Activated naive CD4-positive, alpha-beta T cell treated with anti-CD3 and anti-CD28 coated beads, Interleukin-2, amount 50 U/mL, for 24 hours (primary cell): Measurements from ENCODE around the gene KL.

Experiments
- H3K27ac Mint-ChIP-seq: one replicate; pipeline ENCODE4 v1.8.0; 2021; ENCODE audit warnings: mild to moderate bottlenecking, mixed read lengths
- H3K27me3 Mint-ChIP-seq: one replicate; pipeline ENCODE4 v1.8.0; 2021; ENCODE audit warnings: mixed read lengths
- H3K36me3 Mint-ChIP-seq: one replicate; pipeline ENCODE4 v1.8.0; 2021; ENCODE audit warnings: mixed read lengths
- H3K4me1 Mint-ChIP-seq: one replicate; pipeline ENCODE4 v1.8.0; 2021; ENCODE audit warnings: mixed read lengths
- H3K4me3 Mint-ChIP-seq: one replicate; pipeline ENCODE4 v1.8.0; 2021; ENCODE audit warnings: mild to moderate bottlenecking, mixed read lengths
- H3K9me3 Mint-ChIP-seq: one replicate; pipeline ENCODE4 v1.8.0; 2021; ENCODE audit warnings: mixed read lengths

The KL gene

GRCh38 chr13:33017323-33017929 lies 1.2 kb downstream of the KL start:
- Mint-ChIP-seq H3K4me3 (peak overlapping the region; percentile 77), H3K27ac (no peak overlapping the region), H3K9me3 (no peaks in the 10 kb centered on the region), H3K27me3 (peaks cover 50% of the 10 kb centered on the region), H3K4me1 (peaks cover 14% of the 10 kb centered on the region), H3K36me3 (no peaks in the 10 kb centered on the region)

DNA sequence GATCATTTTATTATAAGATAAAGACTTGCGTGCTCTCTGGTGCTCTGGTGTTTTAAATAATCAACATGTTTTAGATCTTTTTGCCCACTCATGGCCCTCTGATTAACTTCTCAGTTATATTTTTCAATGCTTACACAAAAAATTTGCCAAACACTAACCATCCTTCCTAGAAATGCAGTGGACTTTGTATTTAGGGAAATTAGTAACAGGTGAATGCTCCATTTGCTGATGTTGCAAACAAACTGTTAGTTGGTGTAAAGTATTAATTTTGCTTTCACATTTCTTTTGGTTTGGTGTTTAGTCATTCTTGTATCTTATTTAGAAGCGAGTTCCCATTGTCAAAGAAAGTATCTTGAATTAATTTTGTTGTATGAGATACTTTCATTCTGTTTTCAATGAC lies 2.7 kb downstream of the KL start:
- Mint-ChIP-seq H3K27me3 (peaks cover 48% of the 10 kb centered on the region), H3K9me3 (no peaks in the 10 kb centered on the region), H3K4me1 (peaks cover 14% of the 10 kb centered on the region), H3K27ac (no peak overlapping the region), H3K36me3 (no peaks in the 10 kb centered on the region), H3K4me3 (no peak overlapping the region)

DNA sequence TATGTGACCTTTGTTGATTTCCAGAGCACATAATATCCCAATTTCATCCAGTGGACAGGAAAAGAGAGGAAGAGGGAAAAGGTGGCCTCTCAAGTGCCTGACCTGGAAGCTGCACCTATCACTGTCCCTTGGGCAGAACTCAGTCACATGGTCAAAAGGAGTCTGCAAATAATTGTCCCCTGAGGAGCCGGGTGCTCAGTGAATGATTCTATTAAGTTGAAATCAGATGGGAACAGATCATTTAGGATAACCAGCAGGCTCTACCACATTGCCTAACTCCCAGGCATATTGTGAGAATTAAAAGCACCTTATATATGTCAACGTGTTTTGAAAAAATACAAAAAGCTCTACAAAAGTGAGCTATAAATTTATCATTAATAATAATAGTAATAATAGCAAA lies 6.8 kb downstream of the KL start:
- H3K9me3 Mint-ChIP-seq, result no peaks in the 10 kb centered on the region
- H3K27ac Mint-ChIP-seq, result no peak overlapping the region
- no peaks in the 10 kb centered on the region for H3K36me3 Mint-ChIP-seq
- peaks cover 33% of the 10 kb centered on the region for H3K27me3 Mint-ChIP-seq
- H3K4me3 Mint-ChIP-seq, result no peak overlapping the region
- no peaks in the 10 kb centered on the region for H3K4me1 Mint-ChIP-seq

GRCh38 chr13:33025220-33025744 lies 9.1 kb downstream of the KL start:
- Mint-ChIP-seq H3K27me3 (peaks cover 22% of the 10 kb centered on the region), H3K4me3 (no peak overlapping the region), H3K4me1 (no peaks in the 10 kb centered on the region), H3K9me3 (no peaks in the 10 kb centered on the region), H3K36me3 (no peaks in the 10 kb centered on the region), H3K27ac (no peak overlapping the region)

GRCh38 chr13:33026489-33027152 lies 10.4 kb downstream of the KL start:
- Mint-ChIP-seq H3K27me3 (peaks cover 20% of the 10 kb centered on the region), H3K9me3 (peaks cover 6% of the 10 kb centered on the region), H3K4me1 (no peaks in the 10 kb centered on the region), H3K4me3 (no peak overlapping the region), H3K36me3 (peaks cover 2% of the 10 kb centered on the region), H3K27ac (no peak overlapping the region)

DNA sequence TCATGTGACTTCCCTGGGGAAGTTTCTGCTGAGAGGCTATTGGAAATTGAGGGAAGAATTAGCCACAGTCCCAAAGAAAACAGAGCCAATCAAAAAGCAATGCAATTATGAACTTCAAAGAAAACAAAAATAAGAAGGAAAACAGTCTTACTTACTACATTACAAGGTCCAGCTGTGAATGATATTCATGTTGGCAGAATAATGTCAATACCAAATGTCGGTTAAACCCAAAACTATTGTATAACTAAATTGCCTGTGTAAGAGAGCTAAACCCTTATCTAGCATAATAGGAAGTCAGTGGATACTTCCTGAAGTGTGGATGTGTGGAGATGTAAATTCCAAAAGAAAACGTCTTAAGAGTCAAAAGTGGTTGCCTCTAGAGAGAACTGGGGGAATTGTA lies 12.4 kb downstream of the KL start:
- no peak overlapping the region for H3K4me3 Mint-ChIP-seq
- H3K36me3 Mint-ChIP-seq, result peaks cover 6% of the 10 kb centered on the region
- peaks cover 19% of the 10 kb centered on the region for H3K27me3 Mint-ChIP-seq
- peaks cover 14% of the 10 kb centered on the region for H3K4me1 Mint-ChIP-seq
- no peak overlapping the region for H3K27ac Mint-ChIP-seq
- H3K9me3 Mint-ChIP-seq, result peaks cover 13% of the 10 kb centered on the region

DNA sequence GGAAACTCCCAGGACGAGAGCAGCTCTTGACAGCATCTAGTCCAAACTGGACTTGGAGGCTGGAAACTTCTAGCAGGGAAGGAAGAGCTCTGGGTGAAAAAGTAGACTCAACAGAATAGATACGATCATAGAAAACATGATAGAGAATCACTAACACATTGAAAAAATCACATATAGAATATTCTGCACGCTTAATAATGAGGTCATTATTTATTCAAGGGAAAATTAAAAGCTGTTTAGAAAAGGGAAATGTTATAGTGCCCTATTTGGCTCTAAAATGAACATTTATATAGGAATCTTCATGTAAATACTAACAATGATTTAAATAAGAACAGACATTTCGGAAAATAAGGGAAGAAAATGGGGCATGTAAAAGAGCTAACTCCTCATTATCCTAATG lies 15.1 kb downstream of the KL start:
- Mint-ChIP-seq H3K4me3 (no peak overlapping the region), H3K9me3 (peaks cover 13% of the 10 kb centered on the region), H3K4me1 (peaks cover 14% of the 10 kb centered on the region), H3K27me3 (peaks cover 17% of the 10 kb centered on the region), H3K36me3 (peaks cover 6% of the 10 kb centered on the region), H3K27ac (no peak overlapping the region)

DNA sequence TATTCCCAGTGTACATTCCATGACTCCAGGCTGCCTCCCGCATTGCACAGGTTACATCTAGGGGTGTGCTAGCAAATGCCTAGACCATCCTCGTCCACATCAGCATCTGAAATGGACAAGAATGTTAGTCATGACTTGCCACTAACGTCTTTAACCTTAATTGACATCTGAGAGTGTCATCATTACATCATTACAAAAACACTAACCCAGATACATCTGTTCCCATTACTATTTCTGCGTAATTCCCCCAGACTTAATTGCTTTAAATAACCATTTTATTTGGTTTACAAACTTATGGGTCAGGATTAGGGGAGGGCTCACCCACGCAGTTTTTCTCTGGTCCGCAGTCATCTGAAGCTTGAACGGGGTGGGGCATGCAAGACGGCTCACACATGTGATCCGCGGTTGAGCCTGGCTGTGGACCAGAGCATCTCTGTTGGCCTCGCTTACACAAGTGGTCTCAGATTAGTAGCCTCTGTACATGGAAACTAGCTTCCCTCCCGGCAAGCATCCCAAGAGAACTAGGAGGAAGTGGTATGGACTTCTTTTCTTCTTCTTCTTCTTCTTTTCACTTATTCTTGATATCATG lies 15.9 kb downstream of the KL start:
- no peak overlapping the region for H3K27ac Mint-ChIP-seq
- H3K4me1 Mint-ChIP-seq, result peaks cover 14% of the 10 kb centered on the region
- H3K4me3 Mint-ChIP-seq, result peak overlapping the region; percentile 40
- H3K36me3 Mint-ChIP-seq, result peaks cover 6% of the 10 kb centered on the region
- H3K27me3 Mint-ChIP-seq, result peaks cover 17% of the 10 kb centered on the region
- peaks cover 13% of the 10 kb centered on the region for H3K9me3 Mint-ChIP-seq

DNA sequence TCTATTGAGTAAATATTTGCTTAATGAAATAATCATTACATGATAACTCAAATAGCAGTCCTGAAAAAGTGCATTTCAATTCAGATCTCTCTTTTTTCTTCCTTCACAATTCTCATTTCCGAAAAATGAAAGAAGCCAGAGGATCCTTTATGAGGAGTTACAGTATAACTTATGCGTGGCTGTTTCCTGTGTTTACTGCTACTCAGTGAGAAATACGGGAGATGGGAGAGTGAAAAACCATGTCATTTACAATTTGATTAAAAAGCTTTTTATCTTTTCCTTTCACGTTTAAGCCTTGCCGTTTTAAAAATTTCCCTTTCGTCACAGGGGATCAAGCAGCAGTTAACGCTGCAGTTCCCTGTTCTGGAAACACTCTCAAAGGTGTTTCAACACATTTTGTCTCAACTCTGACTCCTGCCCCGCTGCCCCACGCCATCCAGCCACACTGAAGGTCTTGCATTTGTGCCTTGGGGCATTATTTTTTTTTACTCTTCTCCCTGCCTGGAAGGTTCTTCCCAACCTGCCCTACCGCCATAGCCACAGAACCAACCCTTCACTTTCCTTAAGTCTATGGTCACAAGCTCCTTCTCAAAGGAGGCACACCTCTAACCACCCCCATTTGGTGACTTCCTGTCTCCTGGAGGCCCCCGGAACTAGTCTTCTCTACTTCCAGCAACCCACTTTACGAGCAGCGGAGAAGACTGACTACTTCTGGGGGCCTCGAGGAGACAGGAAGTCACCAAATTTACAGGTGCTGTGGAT lies 17.0 kb downstream of the KL start:
- peaks cover 12% of the 10 kb centered on the region for H3K27me3 Mint-ChIP-seq
- H3K4me3 Mint-ChIP-seq, result peak overlapping the region; percentile 95
- peaks cover 14% of the 10 kb centered on the region for H3K4me1 Mint-ChIP-seq
- peaks cover 13% of the 10 kb centered on the region for H3K9me3 Mint-ChIP-seq
- peaks cover 6% of the 10 kb centered on the region for H3K36me3 Mint-ChIP-seq
- H3K27ac Mint-ChIP-seq, result peak overlapping the region; percentile 98

DNA sequence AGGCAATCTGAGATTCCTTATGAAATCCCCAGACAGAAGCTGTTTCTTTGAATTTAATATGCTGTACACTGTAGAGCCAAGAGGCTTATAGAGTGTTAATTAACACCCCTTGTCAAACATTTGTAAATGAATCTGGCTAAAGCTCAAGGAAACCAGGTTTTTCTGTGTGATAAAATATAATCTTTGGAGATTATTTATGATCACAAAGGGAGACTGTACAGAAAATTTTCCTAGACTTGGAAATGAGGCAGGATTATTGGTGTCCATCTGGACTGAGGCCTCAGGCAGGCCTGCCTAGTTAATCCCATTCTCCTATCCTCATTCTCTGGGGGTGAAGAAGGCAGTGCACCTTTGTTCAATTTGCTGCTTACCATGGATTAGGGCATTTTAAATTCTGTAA lies 17.8 kb downstream of the KL start:
- Mint-ChIP-seq H3K36me3 (peaks cover 6% of the 10 kb centered on the region), H3K9me3 (peaks cover 13% of the 10 kb centered on the region), H3K4me3 (peak overlapping the region; percentile 95), H3K4me1 (peaks cover 14% of the 10 kb centered on the region), H3K27ac (peak overlapping the region; percentile 10), H3K27me3 (peaks cover 9% of the 10 kb centered on the region)

DNA sequence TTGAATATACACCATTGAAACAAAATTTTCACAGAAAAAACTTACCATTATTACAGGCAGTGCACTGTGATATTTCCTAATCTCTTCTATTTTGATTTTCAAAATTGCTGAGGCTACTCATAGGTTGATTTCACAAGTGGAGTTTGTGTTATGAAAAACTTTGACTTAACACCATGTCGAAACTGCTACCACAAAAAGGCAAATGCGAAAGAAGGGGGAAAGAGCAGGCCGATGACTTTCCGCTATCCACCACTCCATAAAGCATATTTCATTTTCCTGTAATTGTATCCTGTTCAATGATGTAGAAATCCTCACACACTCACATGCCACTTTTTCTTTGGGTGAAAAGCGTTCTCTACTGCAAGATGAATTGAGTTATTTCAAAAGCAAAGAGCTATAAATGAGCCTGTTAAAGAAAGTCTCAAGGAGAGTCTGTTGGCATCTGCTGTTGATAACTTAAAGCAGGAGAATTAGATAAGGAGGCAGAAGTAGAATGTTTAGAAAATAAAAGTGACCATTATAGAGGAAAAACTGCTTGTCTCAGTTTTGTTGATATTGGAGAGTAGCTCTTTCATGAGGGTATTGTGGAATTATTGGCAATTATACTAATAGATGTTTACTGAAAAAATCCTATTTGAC lies 18.8 kb downstream of the KL start:
- Mint-ChIP-seq H3K27me3 (peaks cover 9% of the 10 kb centered on the region), H3K4me3 (peak overlapping the region; percentile 28), H3K9me3 (peaks cover 13% of the 10 kb centered on the region), H3K4me1 (peaks cover 14% of the 10 kb centered on the region), H3K36me3 (peaks cover 6% of the 10 kb centered on the region), H3K27ac (no peak overlapping the region)

DNA sequence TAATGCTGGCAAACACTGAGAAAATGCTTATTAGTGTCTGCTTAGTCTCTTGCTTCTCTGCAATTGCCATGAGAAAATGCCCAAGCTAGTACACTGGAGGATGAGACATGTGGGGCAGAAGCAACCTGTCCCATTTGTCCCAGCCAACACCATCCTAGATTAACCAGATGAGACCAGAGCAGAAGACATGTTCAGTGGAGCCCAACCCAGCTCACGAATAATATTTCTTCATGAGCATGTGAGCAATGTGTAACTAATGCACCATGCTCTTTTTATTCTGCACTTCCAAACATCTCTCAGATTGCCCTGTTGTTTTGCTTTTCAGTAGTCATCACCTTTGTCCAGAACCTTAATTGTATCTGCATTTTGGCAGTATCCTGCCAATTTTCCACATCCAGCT lies 21.4 kb downstream of the KL start:
- H3K27ac Mint-ChIP-seq, result no peak overlapping the region
- no peak overlapping the region for H3K4me3 Mint-ChIP-seq
- peaks cover 10% of the 10 kb centered on the region for H3K4me1 Mint-ChIP-seq
- peaks cover 4% of the 10 kb centered on the region for H3K9me3 Mint-ChIP-seq
- H3K36me3 Mint-ChIP-seq, result peaks cover 4% of the 10 kb centered on the region
- H3K27me3 Mint-ChIP-seq, result peaks cover 3% of the 10 kb centered on the region

DNA sequence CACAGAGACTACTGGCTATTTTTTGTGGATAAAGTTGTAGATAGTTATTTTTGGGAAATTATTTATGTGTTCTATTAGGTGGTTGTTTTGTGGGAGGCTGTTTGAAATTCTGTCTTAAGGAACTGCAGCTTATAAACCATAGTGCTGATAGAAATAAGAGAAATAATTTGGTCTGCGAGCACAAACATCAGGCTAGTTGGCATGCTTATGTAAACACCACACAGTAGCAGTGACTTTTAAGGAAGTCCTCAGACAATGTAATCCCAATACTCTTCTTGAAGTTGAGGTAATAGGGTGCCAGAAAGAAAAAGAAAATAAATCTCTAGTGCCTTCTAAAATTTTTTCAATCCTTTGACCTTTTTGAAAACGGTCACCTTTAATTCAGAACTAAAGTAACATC lies 23.9 kb downstream of the KL start:
- no peaks in the 10 kb centered on the region for H3K36me3 Mint-ChIP-seq
- no peak overlapping the region for H3K4me3 Mint-ChIP-seq
- H3K27me3 Mint-ChIP-seq, result peaks cover 3% of the 10 kb centered on the region
- H3K9me3 Mint-ChIP-seq, result no peaks in the 10 kb centered on the region
- H3K4me1 Mint-ChIP-seq, result no peaks in the 10 kb centered on the region
- H3K27ac Mint-ChIP-seq, result no peak overlapping the region

- H3K4me1 Mint-ChIP-seq, result no peaks in the 10 kb centered on the region
- peaks cover 18% of the 10 kb centered on the region for H3K27me3 Mint-ChIP-seq
- no peak overlapping the region for H3K4me3 Mint-ChIP-seq
- peaks cover 3% of the 10 kb centered on the region for H3K36me3 Mint-ChIP-seq
- H3K9me3 Mint-ChIP-seq, result no peaks in the 10 kb centered on the region
- no peak overlapping the region for H3K27ac Mint-ChIP-seq
These were observed 29.8 kb downstream of the KL start for GRCh38 chr13:33045851-33046592.

DNA sequence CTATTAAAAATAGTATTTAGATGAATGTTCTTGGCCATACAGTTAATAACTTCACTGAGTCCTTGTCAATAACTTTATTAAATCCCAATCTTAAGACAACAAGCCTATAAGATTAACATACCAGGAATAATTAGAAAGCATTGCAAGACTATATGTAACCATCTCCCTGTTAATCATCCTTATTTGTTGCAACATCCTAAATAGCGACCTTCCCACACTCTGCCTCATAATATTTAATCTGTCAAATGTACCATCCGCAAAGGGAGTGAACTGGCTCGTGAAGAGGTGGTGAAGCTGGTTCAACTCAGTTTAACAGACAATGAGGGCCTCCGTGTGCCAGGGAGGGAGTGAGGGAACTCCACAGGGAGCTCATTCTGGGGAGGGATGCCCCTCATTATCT lies 33.9 kb downstream of the KL start:
- peaks cover 16% of the 10 kb centered on the region for H3K27me3 Mint-ChIP-seq
- peaks cover 3% of the 10 kb centered on the region for H3K36me3 Mint-ChIP-seq
- H3K27ac Mint-ChIP-seq, result no peak overlapping the region
- H3K9me3 Mint-ChIP-seq, result no peaks in the 10 kb centered on the region
- no peaks in the 10 kb centered on the region for H3K4me1 Mint-ChIP-seq
- H3K4me3 Mint-ChIP-seq, result no peak overlapping the region
